ENCODE measurements around the gene YAP1.

- TF ChIP-seq, protein P1, sequence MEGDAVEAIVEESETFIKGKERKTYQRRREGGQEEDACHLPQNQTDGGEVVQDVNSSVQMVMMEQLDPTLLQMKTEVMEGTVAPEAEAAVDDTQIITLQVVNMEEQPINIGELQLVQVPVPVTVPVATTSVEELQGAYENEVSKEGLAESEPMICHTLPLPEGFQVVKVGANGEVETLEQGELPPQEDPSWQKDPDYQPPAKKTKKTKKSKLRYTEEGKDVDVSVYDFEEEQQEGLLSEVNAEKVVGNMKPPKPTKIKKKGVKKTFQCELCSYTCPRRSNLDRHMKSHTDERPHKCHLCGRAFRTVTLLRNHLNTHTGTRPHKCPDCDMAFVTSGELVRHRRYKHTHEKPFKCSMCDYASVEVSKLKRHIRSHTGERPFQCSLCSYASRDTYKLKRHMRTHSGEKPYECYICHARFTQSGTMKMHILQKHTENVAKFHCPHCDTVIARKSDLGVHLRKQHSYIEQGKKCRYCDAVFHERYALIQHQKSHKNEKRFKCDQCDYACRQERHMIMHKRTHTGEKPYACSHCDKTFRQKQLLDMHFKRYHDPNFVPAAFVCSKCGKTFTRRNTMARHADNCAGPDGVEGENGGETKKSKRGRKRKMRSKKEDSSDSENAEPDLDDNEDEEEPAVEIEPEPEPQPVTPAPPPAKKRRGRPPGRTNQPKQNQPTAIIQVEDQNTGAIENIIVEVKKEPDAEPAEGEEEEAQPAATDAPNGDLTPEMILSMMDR (IDR thresholded peaks at IDR 0.05), result no peak
- no peak for TF ChIP-seq POLR2A (IDR thresholded peaks at IDR 0.05)
Measured at GRCh38 chr11:102244681-102245409, 134.6 kb downstream of the YAP1 start.

Measured in heart left ventricle (tissue), 13 donors.